ENCODE measurements around the gene INPPL1. TPM values are rescaled to one million over a fixed set of nuclear protein-coding genes. Genes with fewer than 3 reads are reported as not detected.

Gene INPPL1
- total and polyA plus RNA-seq, 2 donors (not counting 3 experiments of a cell fraction or from before 2014, with no cell fraction given): 125 to 184 TPM

DNA sequence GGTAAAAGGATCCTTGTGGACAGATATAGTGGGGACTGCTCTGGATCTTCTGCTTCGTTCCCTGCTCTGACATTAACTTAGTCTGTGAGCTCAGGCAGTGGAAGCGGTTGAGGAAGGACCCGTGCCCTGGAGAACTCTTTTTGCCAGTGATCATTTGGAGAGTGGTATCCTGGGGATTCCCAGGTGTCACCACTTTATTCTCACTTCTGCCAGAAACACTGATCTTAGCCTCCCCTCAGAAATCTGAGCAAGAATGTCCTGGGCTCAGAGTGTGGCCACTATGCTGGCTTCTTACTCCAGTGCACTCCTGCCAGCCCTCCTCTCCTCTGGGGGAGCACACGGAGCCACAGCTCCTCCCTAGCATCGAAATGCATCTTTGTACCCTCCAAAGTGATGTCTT, 27.0 kb downstream of the INPPL1 start:
- TF ChIP-seq FOS (IDR thresholded peaks at IDR 0.05; ENCODE audit: borderline replicate concordance, insufficient read depth, low read length) (no peak), GATA2 (IDR thresholded peaks at IDR 0.05; ENCODE audit: insufficient read depth, insufficient read length, low read depth, low read length) (no peak), JUN (IDR thresholded peaks at IDR 0.05; ENCODE audit: borderline replicate concordance, insufficient read depth, insufficient read length, low read depth) (no peak), MYC (IDR thresholded peaks at IDR 0.05; ENCODE audit: low read depth, low read length) (no peak), POLR2AphosphoS5 (IDR thresholded peaks at IDR 0.05; ENCODE audit: insufficient read depth, low read depth, low read length) (no peak), EZH2 (IDR thresholded peaks at IDR 0.05; ENCODE audit: borderline replicate concordance, low read depth, low read length, severe bottlenecking) (no peak), POLR2A (IDR thresholded peaks at IDR 0.05; ENCODE audit: low read depth, low read length) (no peak)
- TF ChIP-seq, protein P1, sequence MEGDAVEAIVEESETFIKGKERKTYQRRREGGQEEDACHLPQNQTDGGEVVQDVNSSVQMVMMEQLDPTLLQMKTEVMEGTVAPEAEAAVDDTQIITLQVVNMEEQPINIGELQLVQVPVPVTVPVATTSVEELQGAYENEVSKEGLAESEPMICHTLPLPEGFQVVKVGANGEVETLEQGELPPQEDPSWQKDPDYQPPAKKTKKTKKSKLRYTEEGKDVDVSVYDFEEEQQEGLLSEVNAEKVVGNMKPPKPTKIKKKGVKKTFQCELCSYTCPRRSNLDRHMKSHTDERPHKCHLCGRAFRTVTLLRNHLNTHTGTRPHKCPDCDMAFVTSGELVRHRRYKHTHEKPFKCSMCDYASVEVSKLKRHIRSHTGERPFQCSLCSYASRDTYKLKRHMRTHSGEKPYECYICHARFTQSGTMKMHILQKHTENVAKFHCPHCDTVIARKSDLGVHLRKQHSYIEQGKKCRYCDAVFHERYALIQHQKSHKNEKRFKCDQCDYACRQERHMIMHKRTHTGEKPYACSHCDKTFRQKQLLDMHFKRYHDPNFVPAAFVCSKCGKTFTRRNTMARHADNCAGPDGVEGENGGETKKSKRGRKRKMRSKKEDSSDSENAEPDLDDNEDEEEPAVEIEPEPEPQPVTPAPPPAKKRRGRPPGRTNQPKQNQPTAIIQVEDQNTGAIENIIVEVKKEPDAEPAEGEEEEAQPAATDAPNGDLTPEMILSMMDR (IDR thresholded peaks at IDR 0.05; ENCODE audit: extremely low read depth in 1 of 2, insufficient read depth in 1 of 2, low read depth in 1 of 2, low read length in 2 of 2): no peak
- TF ChIP-seq, protein P2, sequence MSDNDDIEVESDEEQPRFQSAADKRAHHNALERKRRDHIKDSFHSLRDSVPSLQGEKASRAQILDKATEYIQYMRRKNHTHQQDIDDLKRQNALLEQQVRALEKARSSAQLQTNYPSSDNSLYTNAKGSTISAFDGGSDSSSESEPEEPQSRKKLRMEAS (IDR thresholded peaks at IDR 0.05; ENCODE audit: insufficient read depth, insufficient read length): no peak
- H3K9ac ChIP-seq (replicated peaks; ENCODE audit: extremely low read depth, insufficient read depth, low read length): no peak overlapping the region
- POLR2A ChIA-PET: no interaction called here
- H3K4me2 ChIP-seq (ENCODE audit: insufficient read depth, low read length): no peak overlapping the region
- CTCF ChIA-PET: no interaction called here
- no peaks in the 10 kb centered on the region for H3K79me2 ChIP-seq (ENCODE audit: control insufficient read depth, insufficient read depth, low read length)
- no peak overlapping the region for H3K4me3 ChIP-seq (replicated peaks in 1 of 3; ENCODE audit: insufficient read depth in 1 of 3, low read depth in 1 of 3, low read length in 3 of 3)
- H4K20me1 ChIP-seq (replicated peaks; ENCODE audit: control insufficient read depth, extremely low read depth, insufficient read depth, low read length): no peaks in the 10 kb centered on the region
- H2AFZ ChIP-seq (ENCODE audit: low read depth, low read length): no peak overlapping the region
- no peaks in the 10 kb centered on the region for H3K9me3 ChIP-seq (replicated peaks; ENCODE audit: control insufficient read depth, insufficient read depth, low read length)
- dilution Hi-C loops (cut with MboI; ENCODE audit: extremely low pct_ligation_motif_present, low sequenced_read_pairs): no loop called here
- FAIRE-seq (no peak), DNase-seq (ENCODE audit: low read depth, low spot score) (no peak)
- intact Hi-C loops (cut with micrococcal nuclease): no loop called here
- no peak overlapping the region for H3K27ac ChIP-seq (ENCODE audit: insufficient read depth, low read depth, low read length)
- no TSS peak for BruUV-seq (replicated peaks)
- peaks cover 31 to 40% of the 10 kb centered on the region in 2 experiments for H3K27me3 ChIP-seq (ENCODE audit: control insufficient read depth in 2 of 2, insufficient read depth in 2 of 2, low read length in 2 of 2)
- H3K9me1 ChIP-seq (replicated peaks; ENCODE audit: control insufficient read depth, extremely low read depth, insufficient read depth, low read length): no peaks in the 10 kb centered on the region
- no peaks in the 10 kb centered on the region for H3K4me1 ChIP-seq (ENCODE audit: control insufficient read depth, extremely low read depth, insufficient read depth, low read length)
- H3K36me3 ChIP-seq (ENCODE audit: control insufficient read depth in 2 of 2, extremely low read depth in 1 of 2, insufficient read depth in 2 of 2, low read length in 2 of 2): no peaks in the 10 kb centered on the region

All from endothelial cell of umbilical vein (primary cell).